DOHH2 (cell line): ENCODE measurements around the gene SH2D5.

Experiments used
- H3F3A ChIP-seq: fragments of 200-600 bp; sonication (generic), shearing (Covaris generic); 2 replicates; pipeline ENCODE4 v1.6.0; 2016; ENCODE audit warnings: antibody characterized with exemption, mild to moderate bottlenecking; ENCODE audit not compliant: control insufficient read depth, insufficient read depth
- H3K27ac ChIP-seq: fragments of 200-600 bp; sonication (generic); 2 replicates; pipeline ENCODE4 v1.5.1; 2014; ENCODE audit warnings: low read depth, mild to moderate bottlenecking, low read length, moderate library complexity
- H3K27me3 ChIP-seq: fragments of 200-600 bp; sonication (generic); 2 replicates; pipeline ENCODE4 v1.6.1; 2014; ENCODE audit warnings: mild to moderate bottlenecking, low read length, mixed read lengths; ENCODE audit not compliant: control insufficient read depth
- H3K36me3 ChIP-seq: fragments of 200-600 bp; sonication (generic); 2 replicates; pipeline ENCODE4 v1.6.1; 2014; ENCODE audit warnings: mild to moderate bottlenecking, low read length, moderate library complexity, mixed read lengths; ENCODE audit not compliant: control insufficient read depth
- H3K4me1 ChIP-seq: fragments of 200-600 bp; sonication (generic); 2 replicates; pipeline ENCODE4 v1.6.1; 2014; ENCODE audit warnings: mild to moderate bottlenecking, low read length, mixed read lengths; ENCODE audit not compliant: control insufficient read depth
- H3K4me2 ChIP-seq: fragments of 200-600 bp; sonication (generic); 2 replicates; pipeline ENCODE4 v1.6.0; 2014; ENCODE audit warnings: mild to moderate bottlenecking, low read length, moderate library complexity
- H3K4me3 ChIP-seq: fragments of 200-600 bp; sonication (generic); 2 replicates; pipeline ENCODE4 v1.5.1; 2014; ENCODE audit warnings: mild to moderate bottlenecking, low read length, mixed read lengths
- H3K79me2 ChIP-seq: fragments of 200-600 bp; sonication (generic); 2 replicates; pipeline ENCODE4 v1.6.1; 2014; ENCODE audit warnings: mild to moderate bottlenecking, low read length, mixed read lengths; ENCODE audit not compliant: control insufficient read depth
- H3K9me2 ChIP-seq: fragments of 200-600 bp; sonication (generic); replicated peaks from 2 replicates; pipeline ENCODE4 v1.6.1; 2014; ENCODE audit warnings: mild to moderate bottlenecking, low read length, mixed read lengths; ENCODE audit not compliant: control insufficient read depth
- H3K9me3 ChIP-seq: fragments of 200-600 bp; sonication (generic); 2 replicates; pipeline ENCODE4 v1.6.1; 2014; ENCODE audit warnings: antibody characterized with exemption, low read length, mixed read lengths; ENCODE audit not compliant: control insufficient read depth, insufficient read depth
- H4K20me1 ChIP-seq: fragments of 200-600 bp; sonication (generic); 2 replicates; pipeline ENCODE4 v1.6.0; 2014; ENCODE audit warnings: low read depth, mild to moderate bottlenecking, antibody characterized with exemption, low read length, moderate library complexity; ENCODE audit not compliant: control insufficient read depth, insufficient read depth
- EZH2phosphoT487 ChIP-seq: fragments of 200-600 bp; sonication (generic); IDR thresholded peaks from 2 replicates; pipeline ENCODE4 v1.6.1; 2017; ENCODE audit warnings: borderline replicate concordance, mild to moderate bottlenecking, antibody characterized with exemption, low read length, moderate library complexity, mixed read lengths
- TF ChIP-seq, protein P1 (sequence below): fragments of 200-600 bp; sonication (generic); IDR thresholded peaks from one replicate; pipeline ENCODE4 v1.5.1; 2014; ENCODE audit warnings: antibody characterized with exemption, mild to moderate bottlenecking, low read depth, low read length; ENCODE audit not compliant: poor library complexity, severe bottlenecking

The SH2D5 gene

DNA sequence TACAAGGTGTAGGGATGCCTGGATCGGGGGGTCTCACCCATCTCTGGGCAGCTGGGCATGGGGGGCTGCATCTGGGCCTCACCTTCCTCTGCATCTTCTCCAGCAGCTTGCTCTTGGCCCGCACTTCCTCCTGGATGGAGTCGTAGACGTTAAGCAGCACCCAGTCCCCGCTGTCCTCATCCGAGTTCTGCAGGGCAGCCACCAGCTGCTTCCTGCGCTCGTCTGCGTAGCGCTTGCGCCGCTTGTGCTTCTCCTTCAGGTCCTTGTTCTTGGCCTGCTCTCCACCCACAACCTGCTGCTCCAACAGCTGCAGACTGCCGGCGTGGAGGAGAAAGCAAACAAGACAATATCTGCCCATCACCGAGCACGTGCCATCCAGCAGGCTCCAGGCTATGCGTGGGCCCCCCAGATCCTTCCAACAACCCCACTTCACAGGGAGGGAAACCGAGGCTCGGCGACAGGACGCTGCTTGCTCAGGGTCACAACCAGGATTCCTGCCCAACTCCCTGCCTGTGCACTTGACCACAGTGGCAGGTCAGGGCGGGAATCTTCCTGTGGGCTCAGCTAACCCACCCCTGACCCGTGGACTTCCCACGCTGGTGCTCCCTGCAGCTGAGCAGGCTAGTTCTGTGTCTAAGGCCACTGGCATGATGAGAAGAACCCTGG, 49.8 kb downstream of the SH2D5 start:
- Histone ChIP-seq H3K27ac (no peak overlapping the region), H3K9me3 (no peaks in the 10 kb centered on the region), H3K79me2 (no peaks in the 10 kb centered on the region), H3K4me1 (peaks cover 21% of the 10 kb centered on the region), H3K27me3 (peaks cover 2% of the 10 kb centered on the region; the same call in 1 of the 2 replicates), H3K9me2 (no peaks in the 10 kb centered on the region), H3F3A (no peaks in the 10 kb centered on the region), H3K4me3 (no peak overlapping the region), H3K36me3 (no peaks in the 10 kb centered on the region), H3K4me2 (no peak overlapping the region; the same call in 1 of the 2 replicates), H4K20me1 (no peaks in the 10 kb centered on the region)
- no peak for TF ChIP-seq EZH2phosphoT487
- TF ChIP-seq, protein P1, sequence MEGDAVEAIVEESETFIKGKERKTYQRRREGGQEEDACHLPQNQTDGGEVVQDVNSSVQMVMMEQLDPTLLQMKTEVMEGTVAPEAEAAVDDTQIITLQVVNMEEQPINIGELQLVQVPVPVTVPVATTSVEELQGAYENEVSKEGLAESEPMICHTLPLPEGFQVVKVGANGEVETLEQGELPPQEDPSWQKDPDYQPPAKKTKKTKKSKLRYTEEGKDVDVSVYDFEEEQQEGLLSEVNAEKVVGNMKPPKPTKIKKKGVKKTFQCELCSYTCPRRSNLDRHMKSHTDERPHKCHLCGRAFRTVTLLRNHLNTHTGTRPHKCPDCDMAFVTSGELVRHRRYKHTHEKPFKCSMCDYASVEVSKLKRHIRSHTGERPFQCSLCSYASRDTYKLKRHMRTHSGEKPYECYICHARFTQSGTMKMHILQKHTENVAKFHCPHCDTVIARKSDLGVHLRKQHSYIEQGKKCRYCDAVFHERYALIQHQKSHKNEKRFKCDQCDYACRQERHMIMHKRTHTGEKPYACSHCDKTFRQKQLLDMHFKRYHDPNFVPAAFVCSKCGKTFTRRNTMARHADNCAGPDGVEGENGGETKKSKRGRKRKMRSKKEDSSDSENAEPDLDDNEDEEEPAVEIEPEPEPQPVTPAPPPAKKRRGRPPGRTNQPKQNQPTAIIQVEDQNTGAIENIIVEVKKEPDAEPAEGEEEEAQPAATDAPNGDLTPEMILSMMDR: no peak

DNA sequence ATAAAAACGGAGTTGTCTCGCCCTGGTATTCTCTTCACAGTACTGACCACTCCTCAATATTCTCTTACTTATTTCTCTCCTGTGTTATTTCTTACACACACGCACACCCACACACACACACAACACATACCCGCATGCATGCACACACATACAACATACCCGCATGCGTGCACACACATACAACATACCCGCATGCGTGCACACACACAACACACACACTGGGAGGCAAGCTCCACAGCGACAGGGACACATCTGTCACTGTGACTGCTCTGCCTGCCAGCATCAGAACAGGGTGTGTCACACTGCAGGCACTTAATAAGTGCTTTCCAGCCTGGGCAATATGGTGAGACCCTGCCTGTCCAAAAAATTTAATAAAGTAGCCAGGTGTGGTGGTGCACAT, 50.5 kb downstream of the SH2D5 start:
- Histone ChIP-seq H3F3A (no peaks in the 10 kb centered on the region), H3K4me3 (no peak overlapping the region), H3K27ac (no peak overlapping the region), H3K36me3 (no peaks in the 10 kb centered on the region), H3K9me2 (no peaks in the 10 kb centered on the region), H4K20me1 (no peaks in the 10 kb centered on the region), H3K9me3 (no peaks in the 10 kb centered on the region), H3K4me1 (peaks cover 21% of the 10 kb centered on the region), H3K4me2 (no peak overlapping the region), H3K79me2 (no peaks in the 10 kb centered on the region), H3K27me3 (peaks cover 2% of the 10 kb centered on the region; the same call in 1 of the 2 replicates)
- no peak for TF ChIP-seq EZH2phosphoT487
- TF ChIP-seq, protein P1: no peak

DNA sequence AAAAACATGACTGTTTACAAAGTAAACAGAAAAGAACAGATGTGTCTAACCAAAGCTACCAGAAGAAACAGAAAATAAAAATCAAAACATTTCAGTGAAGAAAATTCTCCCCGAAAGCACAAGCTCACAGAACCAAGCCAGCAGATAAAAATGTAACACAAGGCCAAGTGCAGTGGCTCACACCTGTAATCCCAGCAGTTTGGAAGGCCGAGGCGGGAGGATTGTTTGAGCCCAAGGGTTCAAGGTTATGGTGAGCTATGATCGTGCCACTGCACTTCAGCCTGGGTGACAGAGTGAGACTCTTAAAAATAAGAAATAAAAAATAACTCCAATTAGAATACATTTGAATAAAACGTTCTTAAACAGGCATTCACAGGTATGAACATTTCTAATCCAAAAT, 52.2 kb downstream of the SH2D5 start:
- Histone ChIP-seq H3K27ac (no peak overlapping the region), H3K79me2 (no peaks in the 10 kb centered on the region), H3K4me2 (no peak overlapping the region), H3K4me1 (peaks cover 21% of the 10 kb centered on the region), H3K9me2 (no peaks in the 10 kb centered on the region), H4K20me1 (no peaks in the 10 kb centered on the region), H3K27me3 (peaks cover 5% of the 10 kb centered on the region; the same call in 1 of the 2 replicates), H3F3A (no peaks in the 10 kb centered on the region), H3K36me3 (no peaks in the 10 kb centered on the region), H3K4me3 (no peak overlapping the region), H3K9me3 (no peaks in the 10 kb centered on the region)
- TF ChIP-seq EZH2phosphoT487: no peak
- TF ChIP-seq, protein P1: no peak
